H1 (cell line): Measurements from ENCODE around the gene WDR19. TPM values are rescaled to one million over a fixed set of nuclear protein-coding genes. Genes with fewer than 3 reads are reported as not detected.

Experiments
- CTCF ChIA-PET: fragments of 300-600 bp; sonication (Branson Sonifier 250); formaldehyde crosslinking; loops from one replicate; lab custom pipeline; 2021; ENCODE audit not compliant: partially characterized antibody; lab: Charles Lee
- POLR2A ChIA-PET: fragments of 300-600 bp; sonication (Branson Sonifier 250); formaldehyde crosslinking; loops from one replicate; lab custom pipeline; 2021; ENCODE audit warnings: inconsistent platforms; ENCODE audit not compliant: partially characterized antibody; lab: Charles Lee
- DNase-seq, 2 experiments: peaks; one replicate each; pipeline versions ENCODE4 v3.0.0 to v3.0.0-alpha.2; 2010 to 2022; ENCODE audit warnings: low spot score in 2 of 2, low read depth in 1 of 2, mixed read lengths in 1 of 2
- FAIRE-seq: peaks from 2 replicates; lab custom pipeline; 2011; peaks lifted over from hg19 to GRCh38; lab: Jason Lieb, UNC
- H2AFZ ChIP-seq: 2 replicates; pipeline ENCODE4 v1.8.1; 2012; ENCODE audit warnings: low read length, inconsistent platforms
- H2AK5ac ChIP-seq: 2 replicates; pipeline ENCODE4 v1.6.1; 2013; ENCODE audit warnings: low read depth, low read length
- H2BK120ac ChIP-seq: replicated peaks from 2 replicates; pipeline ENCODE3; 2013; ENCODE audit warnings: low read depth, low read length, inconsistent platforms
- H2BK12ac ChIP-seq: 2 replicates; pipeline ENCODE4 v1.6.1; 2013; ENCODE audit warnings: low read depth, low read length
- H2BK15ac ChIP-seq: 2 replicates; pipeline ENCODE4 v1.6.1; 2013; ENCODE audit warnings: low read length
- H2BK20ac ChIP-seq: 2 replicates; pipeline ENCODE4 v1.6.1; 2013; ENCODE audit warnings: low read length
- H2BK5ac ChIP-seq: 2 replicates; pipeline ENCODE4 v1.6.1; 2013; ENCODE audit warnings: low read depth, low read length
- H3K14ac ChIP-seq: 2 replicates; pipeline ENCODE4 v1.6.1; 2013; ENCODE audit warnings: inconsistent platforms; ENCODE audit not compliant: insufficient read length
- H3K18ac ChIP-seq: 2 replicates; pipeline ENCODE4 v1.6.1; 2013; ENCODE audit warnings: low read length; ENCODE audit errors: extremely low read depth
- H3K23ac ChIP-seq: 2 replicates; pipeline ENCODE4 v1.6.1; 2013; ENCODE audit warnings: inconsistent platforms; ENCODE audit not compliant: insufficient read length
- H3K23me2 ChIP-seq: 2 replicates; pipeline ENCODE4 v1.6.1; 2013; ENCODE audit warnings: low read depth, low read length
- H3K27ac ChIP-seq: 2 replicates; pipeline ENCODE4 v1.6.1; 2011; ENCODE audit warnings: low read depth, low read length, inconsistent platforms
- H3K27me3 ChIP-seq, 4 experiments: replicated peaks in 1 of 4; 1 replicate in 1 of 4; 2 replicates in 3 of 4; pipeline versions ENCODE4 v1.6.1 to v1.8.1; 2011 to 2013; ENCODE audit warnings: low read length in 3 of 4, mild to moderate bottlenecking in 3 of 4, inconsistent platforms in 2 of 4, mixed read lengths in 2 of 4, moderate library complexity in 1 of 4; ENCODE audit not compliant: control insufficient read depth in 3 of 4, insufficient read depth in 3 of 4; ENCODE audit errors: extremely low read depth in 1 of 4
- H3K36me3 ChIP-seq, 4 experiments: 2 replicates each; pipeline versions ENCODE4 v1.6.1 to v1.8.1; 2011 to 2013; ENCODE audit warnings: mild to moderate bottlenecking in 4 of 4, low read length in 3 of 4, moderate library complexity in 2 of 4, control low read depth in 1 of 4, inconsistent platforms in 1 of 4; ENCODE audit not compliant: insufficient read depth in 4 of 4, control insufficient read depth in 2 of 4
- H3K4ac ChIP-seq: replicated peaks from 2 replicates; pipeline ENCODE3; 2013; ENCODE audit warnings: low read length, low read depth, mixed read lengths, inconsistent platforms; ENCODE audit not compliant: insufficient read length
- H3K4me1 ChIP-seq, 4 experiments: replicated peaks in 1 of 4; 1 replicate in 1 of 4; 2 replicates in 3 of 4; pipeline versions ENCODE4 v1.6.1 to v1.8.1; 2011 to 2013; ENCODE audit warnings: low read length in 3 of 4, inconsistent platforms in 2 of 4, mixed read lengths in 1 of 4; ENCODE audit not compliant: insufficient read depth in 4 of 4, control insufficient read depth in 3 of 4
- H3K4me2 ChIP-seq, 2 experiments: 2 replicates each; pipeline versions ENCODE4 v1.6.1 to v1.8.1; 2011 to 2013; ENCODE audit warnings: low read depth in 2 of 2, low read length in 2 of 2, control low read depth in 1 of 2, inconsistent platforms in 1 of 2, mild to moderate bottlenecking in 1 of 2; ENCODE audit not compliant: insufficient read depth in 1 of 2
- H3K4me3 ChIP-seq, 4 experiments: fragments of 200-600, 300-600 bp in 1 of 4; sonication (generic), shearing (Covaris generic), sonication (Bioruptor Twin) in 1 of 4; 2 replicates each; pipeline versions ENCODE4 v1.5.1 to v1.8.1; 2011 to 2016; ENCODE audit warnings: low read length in 4 of 4, low read depth in 3 of 4, control low read depth in 2 of 4, inconsistent platforms in 2 of 4, mild to moderate bottlenecking in 2 of 4, mixed read lengths in 1 of 4, moderate library complexity in 1 of 4; ENCODE audit not compliant: insufficient read depth in 2 of 4; ENCODE audit errors: extremely low read depth in 1 of 4
- H3K56ac ChIP-seq: replicated peaks from 2 replicates; pipeline ENCODE3; 2013; ENCODE audit warnings: low read depth, mild to moderate bottlenecking, mixed read lengths, low read length, inconsistent platforms; ENCODE audit not compliant: insufficient read length
- H3K79me1 ChIP-seq: 2 replicates; pipeline ENCODE4 v1.6.1; 2013; ENCODE audit warnings: low read depth, low read length, control low read depth
- H3K79me2 ChIP-seq, 2 experiments: 2 replicates each; pipeline versions ENCODE4 v1.6.1 to v1.8.1; 2012 to 2013; ENCODE audit warnings: low read length in 2 of 2, mild to moderate bottlenecking in 2 of 2, inconsistent platforms in 1 of 2; ENCODE audit not compliant: insufficient read depth in 2 of 2, control insufficient read depth in 1 of 2
- H3K9ac ChIP-seq, 4 experiments: replicated peaks in 1 of 4; 1 replicate in 1 of 4; 2 replicates in 3 of 4; pipeline versions ENCODE4 v1.6.1 to v1.8.1; 2011 to 2013; ENCODE audit warnings: low read depth in 3 of 4, low read length in 3 of 4, control low read depth in 2 of 4, mild to moderate bottlenecking in 2 of 4, moderate library complexity in 2 of 4, inconsistent platforms in 1 of 4; ENCODE audit errors: extremely low read depth in 1 of 4
- H3K9me3 ChIP-seq, 2 experiments: 2 replicates each; pipeline versions ENCODE4 v1.6.1 to v1.8.1; 2012 to 2013; ENCODE audit warnings: mild to moderate bottlenecking in 2 of 2, moderate library complexity in 2 of 2, control low read depth in 1 of 2, inconsistent platforms in 1 of 2, low read depth in 1 of 2, low read length in 1 of 2, mixed read lengths in 1 of 2; ENCODE audit not compliant: insufficient read depth in 2 of 2
- H4K20me1 ChIP-seq, 2 experiments: replicated peaks in 1 of 2; 2 replicates each; pipeline versions ENCODE3 to v1.8.1; 2011 to 2013; ENCODE audit warnings: inconsistent platforms in 2 of 2, low read length in 2 of 2, mild to moderate bottlenecking in 1 of 2; ENCODE audit not compliant: insufficient read depth in 2 of 2, control insufficient read depth in 1 of 2
- H4K5ac ChIP-seq: 2 replicates; pipeline ENCODE4 v1.6.1; 2013; ENCODE audit warnings: low read length, low read depth, mixed read lengths, inconsistent platforms; ENCODE audit not compliant: insufficient read length
- H4K8ac ChIP-seq: 2 replicates; pipeline ENCODE4 v1.8.0; 2013; ENCODE audit warnings: mild to moderate bottlenecking, moderate library complexity, low read length, inconsistent platforms; ENCODE audit not compliant: insufficient read depth; ENCODE audit errors: extremely low read depth
- H4K91ac ChIP-seq: replicated peaks from 2 replicates; pipeline ENCODE3; 2013; ENCODE audit warnings: low read length, mixed read lengths, inconsistent platforms; ENCODE audit not compliant: insufficient read length
- EGR1 ChIP-seq: IDR thresholded peaks from 2 replicates; pipeline ENCODE4 v1.6.1; 2011; ENCODE audit warnings: low read depth, low read length, borderline replicate concordance
- EZH2 ChIP-seq: fragments of 200-600 bp; sonication (generic); IDR thresholded peaks from 2 replicates; pipeline ENCODE4 v1.7.1; 2012; ENCODE audit warnings: low read depth, mild to moderate bottlenecking, moderate library complexity, low read length, inconsistent platforms; ENCODE audit not compliant: severe bottlenecking
- MAFK ChIP-seq: IDR thresholded peaks from 2 replicates; pipeline ENCODE4 v1.6.1; 2012; ENCODE audit warnings: low read depth, mild to moderate bottlenecking, improper control_type of control experiment, low read length
- NRF1 ChIP-seq: IDR thresholded peaks from 2 replicates; pipeline ENCODE4 v1.6.1; 2011; ENCODE audit warnings: mild to moderate bottlenecking, low read depth, low read length, improper control_type of control experiment
- PHF8 ChIP-seq: fragments of 200-600 bp; sonication (generic); conservative IDR thresholded peaks from 2 replicates; pipeline ENCODE4 v1.7.1; 2012; ENCODE audit warnings: low read depth, mild to moderate bottlenecking, inconsistent platforms, low read length, moderate library complexity
- RAD21 ChIP-seq, 2 experiments: IDR thresholded peaks in 1 of 2; conservative IDR thresholded peaks in 1 of 2; 2 replicates each; pipeline ENCODE4 v1.6.1; 2011; ENCODE audit warnings: low read depth in 2 of 2, low read length in 2 of 2, improper control_type of control experiment in 1 of 2, inconsistent platforms in 1 of 2, mild to moderate bottlenecking in 1 of 2, moderate library complexity in 1 of 2
- SAP30 ChIP-seq: fragments of 300-600 bp; sonication (generic); IDR thresholded peaks from 2 replicates; pipeline ENCODE4 v1.7.1; 2012; ENCODE audit warnings: low read length, moderate library complexity, mild to moderate bottlenecking, inconsistent platforms; ENCODE audit not compliant: insufficient read depth, insufficient replicate concordance
- SIRT6 ChIP-seq: IDR thresholded peaks from one replicate; pipeline ENCODE4 v1.7.1; 2012; ENCODE audit warnings: low read length, inconsistent platforms
- SP2 ChIP-seq: IDR thresholded peaks from 2 replicates; pipeline ENCODE4 v1.6.1; 2012; ENCODE audit warnings: mild to moderate bottlenecking, low read length, inconsistent platforms
- TAF7 ChIP-seq: optimal IDR thresholded peaks from 2 replicates; pipeline ENCODE3; 2011; ENCODE audit warnings: low read depth, mild to moderate bottlenecking, inconsistent platforms, low read length, moderate library complexity, borderline replicate concordance
- ZNF274 ChIP-seq: IDR thresholded peaks from 2 replicates; pipeline ENCODE4 v1.7.0; 2012; ENCODE audit warnings: low read length, borderline replicate concordance; ENCODE audit errors: extremely low read depth
- WGBS, 2 experiments: shearing (Covaris generic) in 1 of 2; methylation state at CpG; one replicate each; pipeline versions ENCODE4 v1.1.6 to v1.1.7; 2013 to 2015; ENCODE audit warnings: low lambda C conversion rate in 2 of 2, mixed read lengths in 2 of 2, inconsistent platforms in 1 of 2, low coverage in 1 of 2, missing lambda C conversion rate in 1 of 2; ENCODE audit not compliant: insufficient replicate concordance in 2 of 2, insufficient coverage in 1 of 2, insufficient read length in 1 of 2; ENCODE audit errors: extremely low coverage in 1 of 2, missing lambda C conversion rate in 1 of 2; 5-methylcytosine and 5-hydroxymethylcytosine counted together
- polyA plus RNA-seq, 7 experiments: library from polyadenylated mRNA; depleted of rRNA in 3 of 7; stranded (reverse) in 5 of 7; unstranded in 2 of 7; fragments of >200 nt in 5 of 7; fragments of 200-250 nt in 2 of 7; gene quantifications; 1 replicate in 5 of 7; 2 replicates in 1 of 7; 4 replicates in 1 of 7; pipeline versions ENCODE4 v1.2.1 to v1.2.3, GENCODE V29; 2011 to 2013; ENCODE audit warnings: missing spikeins in 2 of 7, mixed read lengths in 2 of 7
- total RNA-seq: library from RNA; stranded (reverse); fragmentation: NEBNext Ultra II Directional; extraction: Animal tissue kit (Norgen Biotek cat#: 25700); gene quantifications from 2 replicates; pipeline ENCODE4 v1.2.1, GENCODE V29; 2021

Gene WDR19
- total and polyA plus RNA-seq, 2 of the 8 experiments (the other 6 are each of a cell fraction or from before 2014, with no cell fraction given) = 22.2 to 23.3 TPM

- CTCF ChIA-PET = no interaction called here
- no peak overlapping the region for H2AK5ac ChIP-seq
- no peaks in the 10 kb centered on the region for H3K9me3 ChIP-seq
- H3K9ac ChIP-seq = no peak overlapping the region
- H4K91ac ChIP-seq = no peak overlapping the region
- H4K20me1 ChIP-seq = peaks cover 7 to 8% of the 10 kb centered on the region in 2 experiments
- H3K79me2 ChIP-seq = no peaks in the 10 kb centered on the region
- no peak overlapping the region for H3K23ac ChIP-seq
- 85% methylated on average over 14 of the region's 14 CpGs; no CpG with 5 or more reads in 1 of the 2 experiments for WGBS, 2 experiments
- H3K4ac ChIP-seq = no peak overlapping the region
- no peak overlapping the region for H4K8ac ChIP-seq
- no peaks in the 10 kb centered on the region for H3K23me2 ChIP-seq
- no peaks in the 10 kb centered on the region for H3K79me1 ChIP-seq
- H3K4me1 ChIP-seq = no peaks in the 10 kb centered on the region
- no peak overlapping the region for H3K14ac ChIP-seq
- H3K27me3 ChIP-seq = no peaks in the 10 kb centered on the region
- no peak overlapping the region for H2AFZ ChIP-seq
- H3K4me3 ChIP-seq = no peak overlapping the region
- H3K27ac ChIP-seq = no peak overlapping the region
- POLR2A ChIA-PET = interaction anchor here (0.6 to 2.1 kb wide), 2 partner anchors 11 to 654 kb away, joined by 3 to 5 read pairs; no protein-coding TSS in a partner anchor
- H3K36me3 ChIP-seq = peaks cover 6 to 74% (median 46%) of the 10 kb centered on the region in 4 experiments
- DNase-seq (no peak), FAIRE-seq (no peak)
- no peak overlapping the region for H2BK20ac ChIP-seq
- no peak overlapping the region for H3K56ac ChIP-seq
- H3K18ac ChIP-seq = no peak overlapping the region
- H2BK120ac ChIP-seq = no peak overlapping the region
- no peak overlapping the region for H2BK5ac ChIP-seq
- H4K5ac ChIP-seq = no peak overlapping the region
- no peak overlapping the region for H2BK15ac ChIP-seq
- H2BK12ac ChIP-seq = no peak overlapping the region
- no peak overlapping the region for H3K4me2 ChIP-seq
- TF ChIP-seq NRF1 (no peak), EZH2 (no peak), SIRT6 (no peak), RAD21 (IDR thresholded peaks at IDR 0.05 in 1 of 2, conservative IDR thresholded peaks at IDR 0.05 in 1 of 2; ENCODE audit: low read depth in 2 of 2, low read length in 2 of 2) (no peak), MAFK (no peak), ZNF274 (no peak), TAF7 (no peak), SP2 (no peak), EGR1 (no peak), SAP30 (no peak), PHF8 (no peak)
These were observed 123.8 kb downstream of the WDR19 start for GRCh38 chr4:39305912-39306677.
